ENCODE measurements around the gene SOX15.
"Not testable (repeated sequence)": the region's sequence is repeated elsewhere in the genome, so short reads cannot be mapped to it uniquely, and the experiment has no call there.

The SOX15 gene

DNA sequence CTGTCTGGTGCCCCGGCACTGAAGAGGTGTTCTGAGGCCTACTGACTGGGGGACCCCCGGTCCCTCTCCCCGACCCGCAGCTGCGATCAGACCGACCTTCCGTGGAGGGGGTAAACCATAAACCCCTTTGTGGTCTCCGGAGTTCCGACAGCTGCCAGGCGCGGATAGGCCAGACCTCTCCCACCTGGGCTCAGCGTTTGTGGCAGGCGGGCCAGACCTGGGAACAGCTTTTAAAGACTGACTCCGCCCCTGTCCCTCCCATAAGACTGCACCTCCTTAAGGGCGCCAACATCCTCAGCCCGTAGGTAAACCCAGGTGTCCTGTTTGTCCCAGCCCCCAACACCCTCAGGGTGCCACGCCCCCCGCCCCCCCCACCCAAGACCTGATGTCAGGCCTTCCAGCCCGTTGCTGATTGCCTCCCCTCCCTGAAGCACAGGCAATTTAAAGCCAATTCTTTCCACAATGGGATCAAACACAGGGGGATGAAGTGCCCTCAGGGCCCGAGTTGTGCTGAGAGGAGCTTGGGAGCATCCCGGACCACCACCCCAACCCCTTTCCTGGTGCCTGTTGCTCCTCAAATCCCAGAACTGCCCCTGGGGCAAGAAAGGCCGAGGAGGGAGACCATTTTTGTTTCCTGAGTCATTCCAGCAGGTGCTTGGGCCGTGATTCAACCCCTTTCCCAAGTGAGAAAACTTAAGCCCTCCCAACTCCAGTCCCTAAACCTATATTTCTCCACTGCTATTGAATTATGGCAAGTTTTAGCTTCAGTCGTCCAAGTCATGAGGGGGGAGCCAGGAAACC, at the start of gene SOX15:
Gene SOX15, minus strand, starts transcription at position 204 of the 801 bp plus-strand sequence. CDS start 418 bp downstream, outside the sequence.
- DNase-seq = no peak
- no peak for ATAC-seq
- Mint-ChIP-seq H3K27ac (peak within 1 kb of the TSS; percentile 42 to 88), H3K9me3 (no peaks in the 10 kb centered on the region), H3K4me3 (no peak within 1 kb of the TSS), H3K4me1 (peaks cover 29% of the 10 kb centered on the region), H3K27me3 (no peaks in the 10 kb centered on the region)

DNA sequence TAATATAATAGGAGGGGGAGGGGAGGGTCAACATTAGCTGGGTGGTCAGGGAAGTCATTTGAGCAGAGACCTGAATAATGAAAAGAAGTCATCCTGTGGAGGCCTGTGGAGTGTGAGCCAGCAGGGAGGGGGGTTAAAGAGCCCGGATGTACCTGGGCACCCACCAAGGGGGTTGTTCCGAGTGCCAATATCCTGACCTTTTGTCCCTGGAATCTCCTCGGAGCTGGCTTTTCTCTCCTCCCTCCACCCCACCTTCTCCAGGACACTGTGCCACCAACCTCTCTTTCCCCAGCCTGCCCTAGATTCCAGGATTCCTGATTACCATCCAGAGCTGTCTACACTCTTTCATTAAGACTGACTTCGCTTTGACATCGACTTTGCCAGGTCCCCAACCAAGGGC, 46.3 kb upstream of the SOX15 start:
- DNase-seq (no peak), ATAC-seq (no peak)
- Mint-ChIP-seq H3K9me3 (no peaks in the 10 kb centered on the region), H3K27me3 (no peaks in the 10 kb centered on the region), H3K4me3 (no peak overlapping the region), H3K27ac (no peak overlapping the region), H3K4me1 (no peaks in the 10 kb centered on the region)

DNA sequence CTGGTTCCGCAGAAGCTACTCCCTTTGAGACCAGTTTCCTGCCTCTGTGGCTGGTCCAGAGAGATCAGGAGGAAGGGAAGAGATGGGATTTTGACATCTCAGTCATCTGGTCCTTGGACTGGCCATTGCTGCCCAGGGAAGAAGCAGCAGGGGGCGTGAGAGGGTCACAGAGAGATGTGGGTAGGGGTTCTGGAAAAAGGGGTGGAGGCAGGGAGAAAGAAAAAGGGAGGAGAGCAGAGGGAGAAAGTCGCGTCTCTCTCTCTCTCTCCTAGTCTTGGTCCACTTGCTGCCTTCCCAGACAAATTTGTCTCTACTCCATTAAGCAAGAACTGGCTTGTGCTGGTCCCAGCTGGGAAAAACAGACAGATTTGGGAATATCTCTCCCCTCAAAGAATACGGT, 44.5 kb upstream of the SOX15 start:
- ATAC-seq = no peak
- H3K27ac Mint-ChIP-seq = no peak overlapping the region
- H3K4me1 Mint-ChIP-seq = no peaks in the 10 kb centered on the region
- no peaks in the 10 kb centered on the region for H3K9me3 Mint-ChIP-seq
- H3K27me3 Mint-ChIP-seq = no peaks in the 10 kb centered on the region
- H3K4me3 Mint-ChIP-seq = no peak overlapping the region
- no peak for DNase-seq

DNA sequence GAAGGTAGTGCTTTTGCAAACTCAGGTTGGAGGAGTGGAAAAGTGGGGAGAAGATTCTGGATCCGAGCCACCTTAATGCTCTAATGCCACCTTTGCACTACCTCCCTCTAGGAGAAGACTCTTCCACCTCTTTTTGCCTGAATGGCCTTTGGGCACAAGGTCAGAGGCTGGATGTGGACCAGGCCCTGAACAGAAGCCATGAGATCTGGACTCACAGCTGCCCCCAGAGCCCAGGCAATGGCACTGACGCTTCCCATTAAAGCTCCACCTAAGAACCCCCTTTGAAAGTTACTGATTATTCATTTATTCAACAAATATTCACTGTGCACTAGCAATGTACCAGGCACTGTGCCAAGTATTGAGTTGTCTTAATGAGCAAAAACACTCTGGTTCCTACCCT, 43.2 kb upstream of the SOX15 start:
- DNase-seq = no peak
- Mint-ChIP-seq H3K27me3 (no peaks in the 10 kb centered on the region), H3K4me3 (no peak overlapping the region), H3K27ac (no peak overlapping the region), H3K9me3 (no peaks in the 10 kb centered on the region), H3K4me1 (no peaks in the 10 kb centered on the region)
- ATAC-seq = no peak

DNA sequence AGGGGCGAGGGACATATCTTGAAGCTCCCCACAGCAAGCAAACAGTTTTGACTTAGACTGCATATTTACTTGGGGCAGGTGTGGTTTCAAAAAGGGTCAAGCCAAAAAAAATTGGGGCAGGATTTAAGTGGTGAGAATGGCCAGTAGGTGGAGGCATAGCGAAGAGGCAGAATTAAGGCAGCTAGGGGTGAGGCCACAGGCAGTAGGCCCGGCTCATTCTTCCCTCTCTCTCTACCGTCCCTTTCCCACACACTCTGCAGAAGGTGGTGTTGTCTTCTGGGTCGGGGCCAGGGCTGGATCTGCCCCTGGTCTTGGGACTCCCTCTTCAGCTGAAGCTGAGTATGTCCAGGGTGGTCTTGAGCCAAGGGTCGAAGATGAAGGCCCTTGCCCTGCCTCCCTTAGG, 42.6 kb upstream of the SOX15 start:
- Mint-ChIP-seq H3K27me3 (no peaks in the 10 kb centered on the region), H3K27ac (no peak overlapping the region), H3K9me3 (no peaks in the 10 kb centered on the region), H3K4me1 (no peaks in the 10 kb centered on the region), H3K4me3 (no peak overlapping the region)
- DNase-seq = peak; percentile 33 to 55
- peak; percentile 61 for ATAC-seq

DNA sequence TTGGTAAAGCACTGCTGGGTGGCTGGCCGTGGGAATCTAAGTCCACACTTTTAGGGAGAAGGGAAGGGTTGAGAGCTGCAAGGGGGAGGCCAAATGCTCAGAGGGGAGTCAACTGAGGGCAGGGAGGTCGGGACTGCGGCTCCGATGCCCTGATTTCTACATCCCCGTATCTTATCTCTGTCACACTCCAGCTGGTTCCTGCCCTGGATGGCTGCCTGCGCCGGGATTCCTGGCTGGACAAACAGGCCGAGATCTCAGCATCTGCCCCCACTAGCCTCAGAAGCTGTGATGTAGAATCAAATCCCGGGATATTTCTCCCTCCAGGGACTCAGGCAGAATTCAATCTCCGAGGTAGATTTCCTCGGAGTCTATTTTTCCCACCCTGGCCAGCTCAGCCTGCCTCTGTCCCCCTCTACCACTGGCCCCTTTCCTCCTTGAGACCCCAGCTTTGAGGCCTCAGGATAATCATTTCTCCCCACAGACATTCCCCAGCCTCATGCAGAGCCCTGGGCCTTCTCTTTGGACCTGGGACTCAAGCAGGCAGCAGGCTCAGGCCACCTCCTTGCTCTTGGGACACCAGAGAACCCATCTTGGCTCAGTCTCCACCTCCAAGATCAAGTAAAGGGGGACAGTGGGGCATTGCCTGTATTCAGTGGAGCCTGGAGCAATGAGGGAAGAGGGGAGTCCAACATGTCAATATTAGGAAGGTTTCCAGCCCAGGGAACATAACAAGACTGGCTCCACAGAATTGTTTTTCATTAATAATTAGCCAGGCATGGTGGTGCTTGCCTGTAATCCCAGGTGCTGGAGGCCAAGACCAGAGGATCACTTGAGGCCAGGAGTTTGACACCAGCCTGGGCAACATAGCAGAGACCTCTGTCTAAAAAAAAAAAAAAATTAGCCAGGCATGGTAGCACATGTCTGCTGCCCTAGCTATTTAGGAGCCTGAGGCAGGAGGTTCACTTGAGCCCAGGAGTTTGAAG, 41.8 kb upstream of the SOX15 start:
- Mint-ChIP-seq H3K27me3 (no peaks in the 10 kb centered on the region), H3K4me1 (peaks cover 8% of the 10 kb centered on the region), H3K9me3 (no peaks in the 10 kb centered on the region), H3K4me3 (no peak overlapping the region), H3K27ac (no peak overlapping the region)
- ATAC-seq = no peak
- no peak for DNase-seq

DNA sequence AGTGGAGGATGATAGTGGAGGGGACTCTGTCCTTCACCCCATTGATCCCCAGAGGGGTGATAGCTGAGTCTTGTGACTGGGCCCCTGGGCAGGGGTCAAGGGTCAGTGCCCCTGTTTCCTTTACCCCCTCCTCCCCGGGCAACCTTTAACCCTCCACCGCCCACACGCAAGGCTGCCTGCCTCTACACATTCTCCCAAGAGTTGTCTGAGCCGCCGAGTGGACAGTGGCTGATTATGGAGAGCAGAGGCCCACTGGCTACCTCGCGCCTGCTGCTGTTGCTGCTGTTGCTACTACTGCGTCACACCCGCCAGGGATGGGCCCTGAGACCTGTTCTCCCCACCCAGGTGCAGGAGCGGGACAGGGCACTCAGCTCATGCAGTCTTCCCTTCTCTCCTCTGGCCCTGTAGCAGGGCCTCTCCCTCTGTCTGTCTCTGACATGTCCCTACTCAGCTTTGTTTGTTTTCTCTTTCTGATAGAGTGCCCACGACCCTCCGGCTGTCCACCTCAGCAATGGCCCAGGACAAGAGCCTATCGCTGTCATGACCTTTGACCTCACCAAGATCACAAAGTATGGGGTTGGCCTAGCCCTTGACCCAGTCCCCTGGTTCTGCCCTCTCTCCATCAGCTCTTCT, 40.2 kb upstream of the SOX15 start, which contains the start of gene SHBG:
Gene SHBG, plus strand, starts transcription at position 197 of the 633 bp plus-strand sequence. Its CDS starts 38 bp downstream, at position 235.
- DNase-seq (no peak), ATAC-seq (no peak)
- peaks cover 16% of the 10 kb centered on the region for H3K4me1 Mint-ChIP-seq
- no peak within 1 kb of the TSS for H3K4me3 Mint-ChIP-seq
- H3K27ac Mint-ChIP-seq = no peak within 1 kb of the TSS
- no peaks in the 10 kb centered on the region for H3K27me3 Mint-ChIP-seq
- no peaks in the 10 kb centered on the region for H3K9me3 Mint-ChIP-seq

DNA sequence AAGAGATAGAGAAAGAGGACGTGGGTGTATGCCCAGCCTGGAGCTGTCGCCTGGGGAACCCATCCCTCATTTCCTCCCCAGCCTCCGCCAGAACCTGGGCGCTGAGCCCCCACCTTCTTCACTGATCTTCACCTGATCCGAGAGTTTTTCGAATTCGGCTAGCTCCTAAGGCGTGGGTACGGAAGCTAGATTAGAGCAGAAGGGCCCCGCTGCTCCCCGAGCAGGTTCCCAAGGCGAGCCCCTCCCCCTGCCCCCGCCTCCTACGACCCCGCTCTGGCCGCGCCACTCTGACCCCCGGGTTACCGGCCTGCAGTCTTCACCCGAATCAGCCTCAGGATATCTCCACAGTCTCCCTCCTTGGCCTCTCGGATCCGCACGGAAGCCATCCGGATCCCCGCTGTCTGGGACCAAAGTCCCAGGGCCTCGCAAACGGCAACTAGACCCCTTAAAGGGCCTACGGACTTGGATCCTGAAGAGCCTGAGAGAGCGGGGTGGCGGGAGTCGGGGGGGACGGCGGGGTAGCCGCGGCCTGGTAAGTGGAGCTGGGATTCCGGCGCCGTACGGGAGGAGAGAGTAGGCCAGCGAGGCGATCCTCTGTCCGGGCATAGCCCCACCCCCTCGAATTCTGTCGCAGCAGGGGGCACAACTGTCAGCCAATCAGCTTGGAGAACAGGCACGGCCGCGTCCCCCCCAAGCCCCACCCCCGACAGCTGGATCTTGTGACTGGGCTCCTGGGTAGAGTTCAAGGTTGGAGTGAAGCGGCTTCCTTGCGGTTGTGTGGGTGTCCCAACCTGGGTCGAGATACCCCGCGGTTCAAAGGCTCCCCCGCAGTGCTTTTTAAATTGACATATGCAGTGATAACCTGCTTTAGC, 37.6 kb upstream of the SOX15 start, which contains the start of gene SAT2:
Gene SAT2, minus strand, starts transcription at position 572 of the 872 bp plus-strand sequence. Its CDS starts 186 bp downstream, at position 386.
- peak within 1 kb of the TSS; percentile 98 to 99 for H3K4me3 Mint-ChIP-seq
- H3K9me3 Mint-ChIP-seq = no peaks in the 10 kb centered on the region
- H3K27ac Mint-ChIP-seq = peak within 1 kb of the TSS; percentile 95 to 98
- H3K27me3 Mint-ChIP-seq = no peaks in the 10 kb centered on the region
- DNase-seq (peak; percentile 76 to 84), ATAC-seq (peak; percentile 95)
- peaks cover 16% of the 10 kb centered on the region for H3K4me1 Mint-ChIP-seq

DNA sequence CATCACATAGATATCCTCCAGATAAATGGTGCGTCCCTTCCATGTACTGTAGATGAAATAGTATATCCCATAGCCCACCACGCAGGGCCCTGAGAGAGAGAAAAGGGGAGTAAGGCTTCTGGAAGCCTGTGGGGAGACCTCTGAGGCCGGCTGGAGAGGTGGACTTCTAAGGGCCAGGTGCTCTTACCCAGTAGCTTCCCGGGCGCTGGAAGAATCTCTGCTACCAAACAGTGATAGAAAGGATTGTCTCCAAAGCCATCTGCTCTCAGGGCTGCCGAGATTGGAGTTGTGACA, 37.0 kb upstream of the SOX15 start:
- H3K27ac Mint-ChIP-seq = peak overlapping the region in 1 of 2 donors; percentile 95
- no peaks in the 10 kb centered on the region for H3K27me3 Mint-ChIP-seq
- no peaks in the 10 kb centered on the region for H3K9me3 Mint-ChIP-seq
- H3K4me1 Mint-ChIP-seq = peaks cover 16% of the 10 kb centered on the region
- ATAC-seq = no peak
- no peak for DNase-seq
- H3K4me3 Mint-ChIP-seq = peak overlapping the region; percentile 98 to 99

DNA sequence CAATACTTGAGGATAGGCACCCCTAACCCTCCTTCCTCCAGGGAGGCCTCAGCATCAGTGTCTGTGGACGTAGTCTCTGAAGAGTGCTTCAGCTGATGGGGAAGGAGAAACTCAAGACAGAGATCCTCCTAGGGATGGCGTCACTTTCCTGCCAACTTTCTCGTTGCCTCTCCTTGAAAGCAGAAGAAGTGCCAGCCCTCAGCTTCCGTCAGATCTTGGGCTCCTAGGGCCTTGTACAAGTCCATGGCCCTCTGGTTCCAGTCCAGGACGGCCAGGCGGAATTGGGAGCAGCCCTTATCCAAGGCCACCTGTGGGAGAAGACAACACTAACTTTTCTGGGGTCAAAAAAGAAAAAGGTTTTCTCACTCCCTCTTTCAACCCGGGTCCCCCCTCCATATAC, 36.4 kb upstream of the SOX15 start:
- no peak for ATAC-seq
- Mint-ChIP-seq H3K9me3 (no peaks in the 10 kb centered on the region), H3K27me3 (no peaks in the 10 kb centered on the region), H3K27ac (no peak overlapping the region), H3K4me3 (peak overlapping the region; percentile 98 to 99), H3K4me1 (peaks cover 16% of the 10 kb centered on the region)
- DNase-seq = no peak

DNA sequence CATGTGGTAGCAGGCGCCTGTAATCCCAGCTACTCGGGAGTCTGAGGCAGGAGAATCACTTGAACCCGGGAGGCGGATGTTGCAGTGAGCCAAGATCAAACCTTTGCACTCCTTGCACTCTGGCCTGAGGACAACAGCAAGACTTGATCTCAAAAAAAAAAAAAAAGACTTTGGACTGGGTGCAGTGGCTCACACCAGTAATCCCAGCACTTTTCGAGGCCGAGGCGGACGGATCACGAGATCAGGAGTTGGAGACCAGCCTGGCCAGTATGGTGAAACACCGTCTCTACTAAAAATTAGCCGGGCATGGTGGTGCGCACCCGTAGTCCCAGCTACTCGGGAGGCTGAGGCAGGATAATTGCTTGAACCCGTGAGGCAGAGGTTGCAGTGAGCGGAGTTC, 35.9 kb upstream of the SOX15 start:
- H3K9me3 Mint-ChIP-seq, DNase-seq, H3K4me3 Mint-ChIP-seq, ATAC-seq, H3K27me3 Mint-ChIP-seq, H3K27ac Mint-ChIP-seq: not testable (repeated sequence)
- peaks cover 16% of the 10 kb centered on the region for H3K4me1 Mint-ChIP-seq

DNA sequence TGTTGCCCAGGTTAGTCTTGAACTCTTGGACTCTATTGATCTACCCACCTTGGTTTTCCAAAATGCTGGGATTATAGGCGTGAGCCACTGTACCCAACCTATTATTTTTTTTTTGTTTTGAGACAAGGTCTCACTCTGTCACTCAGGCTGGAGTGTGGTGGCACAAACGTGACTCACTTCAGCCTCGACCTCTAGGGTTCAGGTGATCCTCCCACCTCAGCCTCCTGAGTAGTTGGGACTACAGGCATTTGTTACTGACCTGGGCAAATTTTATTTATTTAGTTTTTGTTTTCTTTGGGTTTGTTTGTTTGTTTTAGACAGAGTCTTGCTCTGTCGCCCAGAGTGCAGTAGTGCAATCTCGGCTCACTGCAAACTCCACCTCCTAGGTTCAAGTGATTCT, 33.8 kb upstream of the SOX15 start:
- Mint-ChIP-seq H3K9me3 (no peaks in the 10 kb centered on the region), H3K4me3 (no peak overlapping the region), H3K27ac (no peak overlapping the region), H3K4me1 (peaks cover 16% of the 10 kb centered on the region), H3K27me3 (no peaks in the 10 kb centered on the region)
- no peak for DNase-seq
- ATAC-seq = no peak

DNA sequence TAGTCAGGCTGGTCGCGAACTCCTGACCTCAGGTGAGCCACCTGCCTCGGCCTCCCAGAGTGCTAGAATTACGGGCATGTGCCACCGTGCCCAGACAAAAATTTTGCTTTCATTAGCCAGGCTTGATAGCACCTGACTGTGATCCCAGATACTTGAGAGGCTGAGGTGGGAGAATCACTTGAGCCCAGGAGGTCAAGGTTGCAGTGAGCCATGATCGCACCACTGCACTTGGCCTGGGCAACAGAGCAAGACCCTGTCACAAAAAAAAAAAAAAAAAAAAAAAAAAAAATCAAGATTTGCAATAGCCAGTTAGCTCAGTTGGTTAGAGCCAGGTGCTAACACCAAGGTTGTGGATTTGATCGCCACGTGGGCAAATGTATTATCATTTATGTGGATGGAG, 30.9 kb upstream of the SOX15 start:
- H3K9me3 Mint-ChIP-seq = no peaks in the 10 kb centered on the region
- no peak overlapping the region for H3K27ac Mint-ChIP-seq
- ATAC-seq (no peak), DNase-seq (no peak)
- H3K4me1 Mint-ChIP-seq = no peaks in the 10 kb centered on the region
- no peaks in the 10 kb centered on the region for H3K27me3 Mint-ChIP-seq
- no peak overlapping the region for H3K4me3 Mint-ChIP-seq

DNA sequence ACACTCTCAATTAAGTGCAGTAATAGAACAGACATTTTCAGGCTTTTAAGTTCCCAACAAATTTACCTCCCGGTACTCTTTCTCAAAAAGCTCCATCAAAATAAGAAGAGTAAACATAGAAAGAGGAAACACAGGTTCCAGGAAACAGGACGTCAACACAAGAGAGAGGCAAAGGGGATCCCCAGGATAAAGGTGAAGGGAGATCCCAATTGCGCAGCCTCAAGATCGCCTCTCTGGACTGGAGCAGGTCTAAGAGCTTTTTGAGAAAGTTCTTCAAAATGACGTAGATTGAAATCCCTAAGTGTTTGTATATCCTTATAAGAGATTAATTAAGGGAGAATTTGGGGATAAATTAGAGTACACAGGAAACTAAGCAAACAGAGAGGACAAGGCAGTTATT, 28.7 kb upstream of the SOX15 start:
- Mint-ChIP-seq H3K27ac (no peak overlapping the region), H3K27me3 (no peaks in the 10 kb centered on the region), H3K4me3 (no peak overlapping the region), H3K4me1 (peaks cover 3% of the 10 kb centered on the region), H3K9me3 (no peaks in the 10 kb centered on the region)
- ATAC-seq (no peak), DNase-seq (no peak)

DNA sequence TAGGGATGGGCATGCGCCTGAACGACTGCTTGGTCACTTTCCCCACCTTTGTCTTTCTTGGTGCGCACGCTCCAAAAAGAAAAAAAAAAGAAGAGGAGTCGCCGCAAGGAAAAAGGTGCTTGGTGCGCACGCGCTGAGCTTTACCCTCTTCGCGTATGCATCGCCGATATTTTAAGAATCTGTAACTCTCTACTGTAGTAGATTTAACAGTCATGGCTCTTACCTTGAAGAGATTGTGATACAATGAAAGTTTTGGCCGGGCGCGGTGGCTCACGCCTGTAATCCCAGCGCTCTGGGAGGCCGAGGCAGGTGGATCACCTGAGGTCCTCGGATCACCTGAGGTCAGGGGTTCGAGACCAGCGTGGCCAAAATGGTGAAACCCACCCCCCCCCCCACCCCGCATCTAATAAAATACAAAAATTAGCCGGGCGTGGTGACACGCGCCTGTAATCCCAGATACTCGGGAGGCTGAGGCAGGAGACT, 25.4 kb upstream of the SOX15 start:
- DNase-seq = no peak
- H3K9me3 Mint-ChIP-seq = no peaks in the 10 kb centered on the region
- peak overlapping the region; percentile 72 to 84 for H3K4me3 Mint-ChIP-seq
- H3K27ac Mint-ChIP-seq = peak overlapping the region; percentile 52 to 94
- H3K4me1 Mint-ChIP-seq = peaks cover 36% of the 10 kb centered on the region
- ATAC-seq = no peak
- no peaks in the 10 kb centered on the region for H3K27me3 Mint-ChIP-seq

Measured in stimulated activated naive CD8-positive, alpha-beta T cell treated with anti-CD3 and anti-CD28 coated beads, Interleukin-15, amount 100 ng/mL, for 72 hours (primary cell).